ENCODE measurements around the gene PATJ. TPM values are rescaled to one million over a fixed set of nuclear protein-coding genes. Genes with fewer than 3 reads are reported as not detected.

The PATJ gene
- total RNA-seq, 2 donors from 2014 or later: 74.3 to 81.7 TPM

DNA sequence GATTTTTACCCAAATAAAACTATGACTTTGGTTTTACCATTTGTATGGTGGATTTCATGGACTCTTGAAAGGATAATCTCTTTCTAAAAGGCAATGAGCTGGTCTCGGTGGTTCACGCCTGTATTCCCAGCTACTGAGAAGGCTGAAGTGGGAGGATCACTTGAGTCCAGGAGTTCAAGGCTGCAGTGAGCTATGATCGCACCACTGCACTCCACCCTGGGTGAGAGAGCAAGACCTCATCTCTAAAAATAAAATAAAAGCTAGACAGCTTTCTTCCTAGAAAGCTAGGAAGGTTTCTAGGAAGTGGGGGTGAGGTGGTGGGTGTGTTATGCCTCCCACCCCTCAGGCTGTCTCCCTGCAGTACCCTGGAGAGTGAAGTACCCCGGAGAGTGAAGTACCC is 398.4 kb downstream of the PATJ start:
- Mint-ChIP-seq H3K27ac (no peak overlapping the region), H3K4me1 (peaks cover 13% of the 10 kb centered on the region), H3K9me3 (no peaks in the 10 kb centered on the region), H3K36me3 (ENCODE audit: low read depth) (peaks cover 34% of the 10 kb centered on the region), H3K27me3 (ENCODE audit: insufficient read depth) (no peaks in the 10 kb centered on the region), H3K4me3 (no peak overlapping the region)
- H3K4me3 ChIP-seq (ENCODE audit: low read length): no peak overlapping the region
- H3K9ac ChIP-seq (ENCODE audit: extremely low read depth, low read length, poor library complexity, severe bottlenecking): no peak overlapping the region
- 92 to 100% methylated on average over 1 to 4 of the region's 4 CpGs for WGBS, 2 experiments (ENCODE audit: insufficient coverage in 1 of 2, insufficient read length in 1 of 2)
- H3K27ac ChIP-seq (ENCODE audit: low read depth, low read length): no peak overlapping the region
- H3K9me3 ChIP-seq (ENCODE audit: control insufficient read depth, low read length): no peaks in the 10 kb centered on the region
- no peaks in the 10 kb centered on the region for H3K27me3 ChIP-seq (ENCODE audit: control insufficient read depth, insufficient read depth, low read length, poor library complexity, severe bottlenecking)
- DNase-seq: no peak
- TF ChIP-seq, protein P1, sequence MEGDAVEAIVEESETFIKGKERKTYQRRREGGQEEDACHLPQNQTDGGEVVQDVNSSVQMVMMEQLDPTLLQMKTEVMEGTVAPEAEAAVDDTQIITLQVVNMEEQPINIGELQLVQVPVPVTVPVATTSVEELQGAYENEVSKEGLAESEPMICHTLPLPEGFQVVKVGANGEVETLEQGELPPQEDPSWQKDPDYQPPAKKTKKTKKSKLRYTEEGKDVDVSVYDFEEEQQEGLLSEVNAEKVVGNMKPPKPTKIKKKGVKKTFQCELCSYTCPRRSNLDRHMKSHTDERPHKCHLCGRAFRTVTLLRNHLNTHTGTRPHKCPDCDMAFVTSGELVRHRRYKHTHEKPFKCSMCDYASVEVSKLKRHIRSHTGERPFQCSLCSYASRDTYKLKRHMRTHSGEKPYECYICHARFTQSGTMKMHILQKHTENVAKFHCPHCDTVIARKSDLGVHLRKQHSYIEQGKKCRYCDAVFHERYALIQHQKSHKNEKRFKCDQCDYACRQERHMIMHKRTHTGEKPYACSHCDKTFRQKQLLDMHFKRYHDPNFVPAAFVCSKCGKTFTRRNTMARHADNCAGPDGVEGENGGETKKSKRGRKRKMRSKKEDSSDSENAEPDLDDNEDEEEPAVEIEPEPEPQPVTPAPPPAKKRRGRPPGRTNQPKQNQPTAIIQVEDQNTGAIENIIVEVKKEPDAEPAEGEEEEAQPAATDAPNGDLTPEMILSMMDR (conservative IDR thresholded peaks at IDR 0.05): no peak
- H3K4me1 ChIP-seq (ENCODE audit: control insufficient read depth, insufficient read depth, low read length): peaks cover 3% of the 10 kb centered on the region
- no peaks in the 10 kb centered on the region for H3K36me3 ChIP-seq (ENCODE audit: control insufficient read depth, insufficient read depth, low read length)

DNA sequence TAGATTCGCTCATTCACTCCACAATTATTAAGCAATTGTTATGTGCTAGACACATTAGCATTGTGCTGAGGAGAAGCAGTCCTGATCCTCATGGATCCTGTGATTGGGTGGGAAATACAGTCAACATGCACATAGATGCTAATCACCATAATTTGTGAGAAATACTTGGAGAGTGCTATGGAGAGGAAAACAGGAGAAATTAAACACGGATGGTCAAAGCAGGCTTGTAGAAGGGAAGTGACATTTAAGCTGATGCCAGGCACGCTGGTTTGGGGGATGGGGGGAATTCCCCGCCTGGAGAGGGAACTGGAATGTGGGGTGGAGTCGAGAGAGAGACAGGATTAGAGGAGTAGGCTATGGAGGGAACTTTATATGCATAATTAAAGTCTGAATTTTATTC is 400.2 kb downstream of the PATJ start:
- Histone ChIP-seq H3K4me1 (ENCODE audit: control insufficient read depth, insufficient read depth, low read length) (peaks cover 3% of the 10 kb centered on the region), H3K27me3 (ENCODE audit: control insufficient read depth, insufficient read depth, low read length, poor library complexity, severe bottlenecking) (no peaks in the 10 kb centered on the region), H3K9ac (ENCODE audit: extremely low read depth, low read length, poor library complexity, severe bottlenecking) (no peak overlapping the region), H3K9me3 (ENCODE audit: control insufficient read depth, low read length) (no peaks in the 10 kb centered on the region), H3K27ac (ENCODE audit: low read depth, low read length) (no peak overlapping the region), H3K4me3 (ENCODE audit: low read length) (no peak overlapping the region), H3K36me3 (ENCODE audit: control insufficient read depth, insufficient read depth, low read length) (no peaks in the 10 kb centered on the region)
- WGBS, 2 experiments (ENCODE audit: insufficient coverage in 1 of 2, insufficient read length in 1 of 2): 8 to 40% methylated on average over 4 to 5 of the region's 5 CpGs
- Mint-ChIP-seq H3K9me3 (no peaks in the 10 kb centered on the region), H3K4me1 (peaks cover 13% of the 10 kb centered on the region), H3K27ac (peak overlapping the region; percentile 3), H3K36me3 (ENCODE audit: low read depth) (peaks cover 44% of the 10 kb centered on the region), H3K27me3 (ENCODE audit: insufficient read depth) (no peaks in the 10 kb centered on the region), H3K4me3 (no peak overlapping the region)
- peak; percentile 81 for DNase-seq
- TF ChIP-seq, protein P1 (conservative IDR thresholded peaks at IDR 0.05): no peak

DNA sequence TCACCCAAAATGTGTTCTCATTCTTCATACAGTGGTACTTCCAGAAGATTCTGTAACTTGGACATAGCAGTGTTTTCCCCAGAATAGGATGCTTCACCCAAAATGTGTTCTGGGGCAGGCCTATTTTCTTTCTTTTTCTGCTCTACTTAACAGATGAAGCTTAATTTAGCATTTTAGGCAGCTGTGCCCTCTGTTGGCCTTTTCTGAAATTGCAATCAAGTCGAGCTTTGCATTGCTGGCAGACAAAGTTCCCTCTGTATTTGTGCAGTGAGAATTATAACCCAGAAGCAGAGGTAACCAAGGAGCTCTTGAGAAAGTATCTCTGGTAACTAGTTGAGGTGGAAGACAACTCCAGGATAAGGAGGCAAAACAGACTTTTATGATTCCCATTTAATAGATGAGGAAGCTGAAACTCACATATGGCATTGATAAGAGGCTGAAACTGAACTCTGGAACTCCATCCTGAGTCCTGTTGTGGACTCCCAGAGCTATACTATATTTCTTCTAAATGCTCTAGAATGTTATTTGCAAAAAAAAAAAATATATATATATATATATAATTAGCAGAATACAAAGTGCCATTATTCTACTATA is 402.1 kb downstream of the PATJ start:
- TF ChIP-seq, protein P1 (conservative IDR thresholded peaks at IDR 0.05): peak; percentile 82
- H3K9me3 ChIP-seq (ENCODE audit: control insufficient read depth, low read length): no peaks in the 10 kb centered on the region
- no peak overlapping the region for H3K27ac ChIP-seq (ENCODE audit: low read depth, low read length)
- no peaks in the 10 kb centered on the region for H3K27me3 Mint-ChIP-seq (ENCODE audit: insufficient read depth)
- H3K9ac ChIP-seq (ENCODE audit: extremely low read depth, low read length, poor library complexity, severe bottlenecking): no peak overlapping the region
- no peak overlapping the region for H3K4me3 ChIP-seq (ENCODE audit: low read length)
- peaks cover 43% of the 10 kb centered on the region for H3K36me3 Mint-ChIP-seq (ENCODE audit: low read depth)
- peaks cover 7% of the 10 kb centered on the region for H3K36me3 ChIP-seq (ENCODE audit: control insufficient read depth, insufficient read depth, low read length)
- H3K9me3 Mint-ChIP-seq: no peaks in the 10 kb centered on the region
- no peak overlapping the region for H3K27ac Mint-ChIP-seq
- H3K4me1 ChIP-seq (ENCODE audit: control insufficient read depth, insufficient read depth, low read length): peaks cover 3% of the 10 kb centered on the region
- peaks cover 12% of the 10 kb centered on the region for H3K4me1 Mint-ChIP-seq
- peak; percentile 89 for DNase-seq
- no peak overlapping the region for H3K4me3 Mint-ChIP-seq
- no peaks in the 10 kb centered on the region for H3K27me3 ChIP-seq (ENCODE audit: control insufficient read depth, insufficient read depth, low read length, poor library complexity, severe bottlenecking)
- 7 to 13% methylated on average over 1 of the region's 1 CpG for WGBS, 2 experiments (ENCODE audit: insufficient coverage in 1 of 2, insufficient read length in 1 of 2)

Measured in endodermal cell (in vitro differentiated cells).